Fibroblast of skin of left quadriceps (primary cell): ENCODE measurements around the gene STK39.
"Not testable (repeated sequence)": the region's sequence is repeated elsewhere in the genome, so short reads cannot be mapped to it uniquely, and the experiment has no call there.

Experiments used
- DNase-seq, 2 experiments: peaks; one replicate each; pipeline ENCODE4 v3.0.0-alpha.2; 2013; ENCODE audit warnings: low read depth in 2 of 2

The STK39 gene

DNA sequence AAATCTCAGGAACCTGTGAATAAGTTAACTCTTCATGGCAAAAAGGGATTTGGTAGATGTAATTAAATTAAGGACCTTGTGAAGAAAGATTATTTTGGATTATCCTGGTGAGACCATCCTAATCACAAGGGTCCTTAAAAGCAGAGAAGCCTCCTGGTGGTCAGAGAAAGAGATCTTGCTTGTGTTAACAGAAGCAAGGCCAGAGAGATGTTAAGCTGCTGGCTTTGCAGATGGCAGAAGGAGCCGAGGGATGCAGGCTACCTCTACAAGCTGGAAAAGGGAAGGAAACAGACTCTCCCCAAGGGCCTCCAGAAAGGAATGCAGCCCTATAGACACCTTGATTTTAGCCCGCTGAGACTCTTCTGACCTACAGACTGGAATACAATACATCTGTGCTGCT, 197.0 kb downstream of the STK39 start:
- DNase-seq, result no peak

DNA sequence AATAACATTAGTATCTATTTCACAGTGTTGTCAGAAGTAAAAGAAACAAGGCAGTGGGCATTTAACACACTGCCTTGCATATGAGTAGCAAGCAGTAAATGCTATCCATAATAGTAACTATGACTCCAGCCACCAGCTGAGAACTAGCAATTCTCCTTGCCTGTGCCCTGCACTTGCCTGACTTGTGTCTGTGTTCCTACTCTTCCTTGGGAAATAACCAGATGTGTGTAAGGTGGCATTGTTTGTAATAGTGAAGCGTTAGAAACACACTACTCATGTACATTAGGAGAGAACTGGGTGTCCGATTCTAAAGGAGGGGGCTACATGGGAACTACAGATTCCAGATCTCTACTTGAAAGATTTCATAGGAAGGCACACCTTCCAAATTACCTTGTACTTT, 197.8 kb downstream of the STK39 start:
- DNase-seq, result no peak

DNA sequence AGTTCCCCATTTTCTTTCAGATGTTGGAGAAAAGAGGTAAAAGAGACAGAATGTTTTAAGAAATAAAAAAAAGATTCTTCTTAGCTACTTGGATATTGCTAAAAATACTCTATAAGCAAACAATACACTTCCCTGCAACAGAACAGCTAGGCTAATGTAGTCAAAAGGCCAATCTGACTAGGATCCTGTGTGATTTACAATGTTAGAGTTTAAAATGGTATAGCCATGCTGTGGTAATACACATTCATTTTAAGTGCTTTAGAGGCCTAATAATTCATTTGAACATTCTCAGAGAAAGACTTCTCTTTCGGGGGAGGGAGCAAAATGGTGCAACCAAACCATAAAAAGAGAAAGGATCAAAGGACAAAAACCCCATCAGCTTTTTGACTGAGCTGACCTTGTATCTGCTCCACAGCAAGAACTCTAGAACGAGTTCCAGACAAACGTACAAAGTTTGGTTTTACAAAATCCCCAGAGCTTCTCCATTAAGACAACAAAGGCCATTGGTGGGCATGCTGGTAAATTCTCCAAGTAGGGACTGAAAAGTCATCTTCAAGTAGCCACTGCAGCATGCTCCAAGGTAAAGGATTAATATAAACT, 200.2 kb downstream of the STK39 start:
- no peak for DNase-seq

DNA sequence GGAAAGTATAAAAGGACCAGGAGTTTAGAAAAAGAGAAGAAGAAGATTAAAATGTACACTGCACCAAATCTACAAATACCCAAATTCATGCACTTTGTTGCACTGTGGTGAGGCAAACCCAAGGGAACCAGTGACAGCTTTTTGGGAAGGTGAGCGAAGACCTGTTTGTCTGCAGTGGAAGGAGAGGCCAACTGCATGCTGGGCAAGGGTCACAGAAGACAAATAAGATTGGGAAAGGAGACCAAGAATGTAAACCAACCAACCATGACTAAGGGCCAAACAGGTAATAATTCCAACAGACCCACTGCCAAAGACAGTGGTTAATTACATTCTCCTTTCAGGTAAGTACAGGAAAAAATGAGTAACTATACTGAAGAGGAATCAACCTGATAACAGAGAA, 202.8 kb downstream of the STK39 start:
- no peak for DNase-seq

DNA sequence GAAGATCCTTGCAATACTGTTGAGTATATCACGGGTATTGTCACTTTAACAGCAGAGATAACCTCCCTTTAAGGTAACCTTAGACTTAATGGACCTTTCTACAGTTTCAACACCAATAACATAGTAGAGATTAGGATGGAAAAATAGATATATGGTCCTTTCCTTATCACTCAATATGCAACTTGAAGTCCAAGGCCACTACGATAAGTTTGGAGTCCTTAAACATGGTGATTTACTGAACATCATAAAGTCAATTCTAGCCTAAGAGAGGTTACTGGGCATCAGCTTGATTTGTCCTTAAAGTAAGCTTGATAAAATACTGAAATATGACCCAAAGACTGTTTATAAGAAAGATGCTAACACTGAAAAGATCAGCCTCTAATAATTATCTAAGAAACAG, 203.2 kb downstream of the STK39 start:
- DNase-seq, result no peak

DNA sequence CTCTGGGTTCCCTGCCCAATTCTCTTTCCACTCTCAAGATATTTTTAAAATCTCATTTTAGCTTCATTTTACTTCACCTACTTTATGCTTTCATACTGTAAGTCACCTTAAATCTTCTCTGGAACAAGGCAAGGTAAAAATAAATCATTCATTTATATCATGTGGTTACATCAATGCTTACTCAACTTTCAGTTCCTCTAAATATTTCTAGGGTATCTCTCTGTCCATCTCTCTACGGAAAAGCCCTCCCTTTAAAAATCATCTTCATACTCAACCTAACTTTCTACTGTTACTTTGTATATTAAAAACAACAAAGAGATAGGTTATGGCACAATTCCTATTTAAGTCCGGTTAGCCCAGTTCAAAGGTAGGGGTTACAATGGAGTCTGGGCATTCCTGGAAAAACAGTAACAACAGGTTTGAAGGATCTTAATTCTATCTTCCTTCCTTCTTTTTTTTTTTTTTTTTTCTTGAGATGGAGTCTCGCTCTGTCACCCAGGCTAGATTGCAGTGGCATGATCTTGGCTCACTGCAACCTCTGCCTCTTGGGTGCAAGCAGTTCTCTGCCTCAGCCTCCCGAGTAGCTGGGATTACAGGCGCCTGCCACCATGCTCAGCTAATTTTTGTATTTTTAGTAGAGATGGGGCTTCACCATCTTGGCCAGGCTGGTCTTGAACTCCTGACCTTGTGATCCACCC, 205.1 kb downstream of the STK39 start:
- DNase-seq, result not testable (repeated sequence)

DNA sequence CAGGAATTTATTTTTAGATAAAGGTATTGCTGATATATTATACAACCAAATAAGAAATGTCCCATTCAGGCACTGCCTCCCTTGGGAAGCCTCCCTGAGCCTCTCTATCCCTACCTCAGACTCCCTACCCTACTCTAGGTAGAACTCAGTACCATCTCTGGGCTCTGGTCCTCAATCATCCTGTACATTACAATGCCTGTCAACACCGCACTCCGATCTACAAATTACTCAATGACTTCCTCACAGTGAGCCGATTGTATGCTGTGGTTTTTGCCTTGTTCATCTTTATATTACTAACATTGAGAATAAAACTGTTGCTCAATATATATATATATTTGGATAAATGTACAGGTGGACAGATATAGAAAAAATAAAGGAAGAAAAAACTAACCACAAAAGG, 207.5 kb downstream of the STK39 start:
- DNase-seq, result no peak

DNA sequence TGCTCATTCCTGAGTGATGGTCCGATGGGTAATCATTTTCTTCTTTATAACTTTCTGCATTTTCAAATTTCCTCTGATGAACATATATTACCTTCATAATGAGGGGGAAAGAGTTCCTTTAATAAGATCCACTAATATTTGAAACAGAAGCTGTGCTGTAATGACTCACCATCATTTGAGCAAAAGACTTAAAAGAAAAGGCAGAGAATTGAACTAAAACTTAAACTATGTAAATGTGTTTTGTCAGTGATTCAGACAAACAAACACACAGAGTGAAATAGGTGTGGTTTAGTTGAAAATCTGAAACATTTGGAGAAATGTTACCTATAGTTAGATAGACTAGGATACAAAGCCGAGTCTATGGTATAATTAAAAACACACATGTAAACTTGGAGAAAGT, 209.6 kb downstream of the STK39 start:
- no peak for DNase-seq

DNA sequence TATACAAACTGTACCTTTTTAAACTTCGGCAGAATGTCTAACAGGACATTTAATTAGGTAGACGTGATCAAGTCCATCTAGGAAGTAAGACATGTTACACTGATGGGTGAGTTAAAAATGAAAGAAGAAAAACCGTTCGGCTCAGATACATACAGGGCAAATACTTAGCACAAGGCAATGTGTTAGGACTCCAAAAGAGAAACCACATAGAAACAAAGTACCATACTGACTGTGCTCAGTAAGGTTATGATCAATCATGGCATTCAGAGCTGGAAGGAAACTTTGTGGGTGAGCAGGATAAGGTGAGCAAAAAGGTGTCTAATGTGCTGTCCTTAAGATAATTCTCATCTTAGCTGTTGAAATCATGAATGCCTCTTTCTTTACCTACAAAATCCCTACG, 211.9 kb downstream of the STK39 start:
- no peak for DNase-seq

DNA sequence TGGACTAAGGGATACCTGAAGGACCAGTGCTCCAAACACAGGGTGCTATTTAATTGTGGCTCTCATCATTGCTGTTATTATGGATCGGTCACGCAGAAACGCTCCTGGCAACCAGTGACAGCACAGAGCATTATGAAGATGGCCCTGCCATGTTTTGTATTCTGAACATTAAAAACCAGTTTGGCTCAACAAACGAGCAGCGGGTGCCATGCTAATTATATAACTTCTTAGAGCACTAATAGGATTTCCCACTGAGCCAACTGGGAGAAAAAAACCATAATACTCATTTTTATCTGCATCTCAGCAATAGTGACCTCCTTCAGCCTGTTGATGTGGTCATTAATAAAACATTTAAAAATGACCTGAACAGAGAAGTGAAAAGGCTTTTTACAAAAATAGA, 212.8 kb downstream of the STK39 start:
- DNase-seq, result no peak

DNA sequence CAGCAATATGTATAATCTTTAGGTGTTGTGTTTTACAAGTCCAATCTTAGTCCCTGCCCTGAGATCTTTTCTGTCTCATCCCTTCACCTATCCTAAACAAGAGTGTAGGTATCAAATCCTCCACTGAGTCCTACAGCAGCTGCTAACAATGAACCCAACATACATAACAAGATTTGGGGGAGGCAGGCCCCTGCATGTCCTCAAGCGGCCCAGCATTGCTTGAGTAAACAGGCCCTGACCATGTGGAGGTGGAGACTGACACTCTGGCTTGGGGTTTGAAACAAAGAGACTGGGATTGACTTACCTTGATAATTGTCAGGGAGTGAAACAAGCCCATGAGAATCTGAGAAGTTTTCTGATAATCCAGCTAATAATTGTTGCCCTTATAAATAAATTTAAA, 213.4 kb downstream of the STK39 start:
- no peak for DNase-seq

DNA sequence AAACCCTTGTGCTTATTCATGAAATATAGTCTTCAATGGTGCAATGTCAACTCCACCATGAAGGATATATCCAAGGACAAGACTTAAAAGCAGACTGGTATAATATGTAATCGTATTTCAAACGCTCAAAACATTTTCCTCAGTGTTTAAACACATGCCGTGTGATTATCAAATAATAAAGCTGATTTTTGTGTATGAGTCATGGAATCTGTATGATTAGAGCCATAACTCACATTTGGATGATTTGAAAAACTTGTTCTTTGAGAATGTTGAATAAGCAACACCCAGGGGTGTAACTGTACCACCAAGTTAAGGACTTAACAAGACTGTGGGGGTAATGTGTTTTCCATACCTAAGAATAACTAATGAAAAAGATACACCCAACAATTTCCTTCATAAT, 215.3 kb downstream of the STK39 start:
- no peak for DNase-seq

DNA sequence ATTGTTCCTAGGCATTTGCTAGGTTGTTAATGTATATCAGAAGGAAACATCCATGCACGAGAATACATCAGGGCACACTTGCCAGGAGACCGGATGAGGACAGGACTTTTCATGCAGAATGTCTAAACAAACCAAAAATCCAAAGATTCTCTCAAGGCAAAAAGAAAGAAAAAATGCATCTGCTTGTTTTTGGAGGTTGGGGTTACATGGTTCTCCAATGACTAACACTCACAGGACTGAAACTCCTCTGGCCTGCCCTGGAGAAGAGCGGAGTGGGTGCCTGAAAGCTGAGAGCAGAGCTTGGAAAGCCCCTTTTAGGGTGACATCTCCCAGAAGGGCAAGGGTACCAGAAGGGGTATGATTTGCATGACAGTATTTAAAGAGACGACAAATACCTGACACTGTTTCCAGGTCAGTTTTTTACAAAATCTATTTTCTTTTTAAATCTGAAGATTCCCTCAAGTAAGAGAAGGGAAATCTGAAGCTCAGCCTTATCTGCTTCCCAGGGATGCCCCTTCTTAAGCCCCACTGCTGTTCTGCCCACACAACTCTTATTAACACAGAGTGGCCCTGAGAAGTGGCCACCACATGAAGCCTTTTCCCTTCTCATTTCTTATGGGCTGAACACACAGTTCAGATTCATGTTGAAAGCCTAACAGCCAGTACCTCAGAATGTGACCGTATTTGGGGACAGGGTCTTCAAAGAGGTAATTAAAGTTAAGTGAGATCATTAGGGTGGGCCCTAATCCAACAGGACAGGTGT, 216.4 kb downstream of the STK39 start:
- peak; percentile 24 to 26 for DNase-seq

DNA sequence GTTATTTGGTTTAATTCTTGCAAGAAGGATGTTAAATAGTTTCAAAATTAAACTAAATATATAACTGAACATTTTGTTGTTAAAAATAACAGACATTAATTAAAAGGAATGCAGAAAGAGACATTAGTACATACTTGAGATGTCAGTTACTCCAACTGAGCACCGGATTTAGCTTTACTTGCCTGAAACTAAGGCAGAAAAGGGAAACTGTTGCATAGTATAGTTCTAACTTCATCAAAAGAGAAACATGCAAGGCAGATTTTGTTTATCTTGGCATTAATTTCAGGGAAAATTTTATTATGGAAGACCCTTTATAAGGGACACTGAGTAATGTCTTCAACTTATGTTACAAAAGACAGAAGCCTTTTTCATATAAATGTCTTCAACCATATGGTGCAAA, 218.3 kb downstream of the STK39 start:
- DNase-seq, result no peak

DNA sequence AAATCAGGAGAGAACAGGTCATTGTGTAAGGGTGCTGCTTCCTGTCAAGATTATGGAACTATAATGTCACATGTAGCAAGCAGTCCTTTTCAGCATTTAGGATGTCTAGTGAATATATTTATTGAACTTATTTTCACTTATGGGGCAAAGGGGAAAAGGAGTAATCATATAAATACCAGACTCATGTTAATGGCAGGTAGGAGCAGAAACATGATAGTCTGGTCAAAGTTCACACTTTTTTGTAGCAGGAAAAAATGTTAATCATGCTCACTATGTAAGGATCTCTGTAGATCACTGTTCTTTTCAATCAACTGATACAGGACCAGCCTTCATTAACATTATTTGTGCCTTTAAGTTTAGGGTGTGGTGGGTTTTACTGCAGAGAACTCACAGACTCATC, 219.0 kb downstream of the STK39 start:
- no peak for DNase-seq

DNA sequence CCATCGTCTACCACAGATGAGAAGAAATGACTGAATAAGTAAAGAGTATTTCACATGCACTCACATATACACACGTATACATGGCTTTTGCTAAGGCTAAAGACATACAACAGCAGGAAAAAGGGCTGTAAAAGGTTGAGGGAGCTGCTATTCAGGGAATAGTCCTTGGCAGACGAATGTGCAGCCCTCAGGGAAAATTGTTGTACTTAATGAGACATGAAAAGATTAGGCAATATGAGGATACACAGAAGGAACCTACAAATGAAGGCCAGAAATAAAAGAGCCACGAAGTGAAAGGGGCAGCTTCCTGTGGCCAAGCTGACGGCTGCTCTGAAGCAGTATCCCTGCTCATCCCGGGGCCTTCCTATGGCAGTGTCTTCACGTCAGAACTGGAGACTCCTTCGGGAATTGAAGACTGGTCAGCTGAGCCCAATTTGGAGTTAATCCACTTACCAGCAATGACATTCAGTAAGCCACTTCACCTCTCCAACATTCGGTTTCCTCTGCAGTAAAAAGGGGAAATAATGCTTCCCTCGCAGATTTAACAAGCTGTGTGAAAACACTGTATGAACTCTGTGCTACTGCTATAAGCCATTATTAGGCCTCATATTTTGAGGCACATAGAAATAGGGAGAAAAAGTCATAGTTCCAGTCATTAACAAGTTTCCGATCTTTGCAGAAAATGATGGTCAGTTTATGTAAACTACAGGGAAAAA, 221.8 kb downstream of the STK39 start:
- DNase-seq, result no peak

DNA sequence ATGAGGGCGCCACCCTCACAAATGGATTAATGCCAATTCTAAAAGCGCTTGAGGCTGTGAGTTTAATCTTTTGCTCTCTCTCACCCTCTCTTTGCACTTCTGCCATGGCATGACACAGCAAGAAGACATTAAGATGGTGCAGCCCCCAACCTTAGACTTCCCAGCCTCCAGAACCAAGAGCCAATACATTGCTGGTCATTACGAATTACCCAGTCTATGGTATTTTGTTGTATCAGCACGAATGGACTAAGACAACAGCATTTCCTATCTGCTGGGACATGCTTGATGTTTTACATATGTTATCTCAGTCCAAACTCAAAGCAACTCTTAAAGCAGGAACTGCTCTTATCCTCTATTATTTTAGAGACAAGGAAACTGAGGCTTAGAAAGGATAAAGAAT, 222.9 kb downstream of the STK39 start:
- DNase-seq, result no peak

DNA sequence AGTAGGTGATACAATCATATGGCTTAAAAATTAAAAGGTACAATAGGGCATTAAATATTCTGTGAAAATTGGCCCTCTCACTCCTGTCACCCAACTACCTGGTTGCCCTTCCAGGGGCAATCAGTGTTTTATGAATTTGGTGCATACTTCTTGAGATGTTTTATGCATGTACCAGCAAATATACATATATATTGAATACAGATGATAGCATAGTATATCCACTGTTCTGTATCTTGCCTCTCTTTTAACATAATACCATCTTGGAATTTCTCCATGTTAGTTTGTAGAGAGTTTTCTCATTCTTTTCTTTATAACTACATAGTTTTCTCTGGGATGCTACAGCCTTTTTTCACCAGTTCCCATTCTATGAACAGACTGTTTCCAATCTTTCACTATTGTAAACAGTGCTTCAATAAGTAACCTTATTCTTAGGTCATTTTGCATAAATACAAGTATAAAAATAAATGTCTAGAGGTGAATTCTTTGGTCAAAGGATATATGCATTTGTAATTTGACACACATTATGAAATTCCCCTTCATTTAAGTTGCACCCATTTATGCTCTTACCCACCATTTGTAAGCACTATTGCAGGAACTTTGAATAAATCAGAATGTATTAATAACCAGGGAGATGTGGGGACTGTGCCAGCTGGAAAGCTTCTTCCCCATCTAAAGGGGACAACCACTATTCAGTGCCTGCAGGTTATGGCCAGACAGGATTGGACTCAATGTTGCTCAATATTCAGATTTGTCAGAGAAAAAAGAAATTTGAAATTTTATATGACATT, 225.4 kb downstream of the STK39 start:
- DNase-seq, result no peak

DNA sequence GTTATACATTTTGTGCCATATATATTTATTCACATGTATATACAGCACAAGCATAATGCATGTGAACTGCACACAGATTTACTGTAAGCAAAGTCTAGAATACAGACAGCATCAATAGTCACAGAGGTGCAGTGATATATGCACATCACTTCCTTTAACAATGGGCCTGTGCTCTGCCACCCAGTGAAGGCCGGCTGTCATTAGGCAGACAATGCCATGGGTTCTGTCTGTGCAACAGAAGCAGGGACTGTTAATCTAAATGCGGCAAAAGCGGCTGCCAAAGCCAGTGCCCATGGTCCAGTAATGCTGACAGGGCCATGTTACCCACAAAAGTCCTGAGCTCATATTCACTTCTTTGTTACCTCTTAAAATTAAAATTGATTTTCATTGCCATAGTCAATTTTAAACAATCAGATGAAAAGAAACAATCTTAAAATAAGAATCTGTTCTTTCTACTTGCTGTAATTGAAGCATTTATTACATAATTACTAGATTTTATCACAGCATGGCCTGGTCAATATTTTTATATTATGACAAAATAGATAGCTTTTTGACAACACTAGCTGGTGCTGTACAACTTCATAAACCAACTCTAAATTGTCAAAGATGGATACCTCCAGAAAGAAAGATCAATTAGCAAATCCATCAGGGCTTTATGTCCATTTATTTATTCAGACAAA, 232.0 kb downstream of the STK39 start:
- DNase-seq, result no peak

DNA sequence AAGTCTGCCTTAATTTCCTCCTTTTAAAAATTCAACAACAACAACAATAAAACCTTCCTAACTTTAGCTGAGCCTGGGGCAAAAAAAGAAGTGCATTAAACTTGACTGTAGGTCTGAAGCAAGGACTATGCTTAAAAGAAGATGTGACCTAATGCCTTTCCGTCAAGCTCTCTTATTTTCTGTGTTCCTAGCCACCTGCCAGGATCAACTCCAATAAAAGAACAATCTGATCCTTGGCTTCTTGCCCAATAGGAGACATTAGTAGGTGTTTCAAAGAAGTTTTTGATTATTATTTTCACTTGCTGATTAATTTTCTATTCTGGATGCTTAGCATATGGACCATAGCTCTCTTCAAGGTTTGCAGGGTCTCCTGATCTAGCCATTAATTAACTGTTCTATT, 237.5 kb downstream of the STK39 start:
- no peak for DNase-seq

DNA sequence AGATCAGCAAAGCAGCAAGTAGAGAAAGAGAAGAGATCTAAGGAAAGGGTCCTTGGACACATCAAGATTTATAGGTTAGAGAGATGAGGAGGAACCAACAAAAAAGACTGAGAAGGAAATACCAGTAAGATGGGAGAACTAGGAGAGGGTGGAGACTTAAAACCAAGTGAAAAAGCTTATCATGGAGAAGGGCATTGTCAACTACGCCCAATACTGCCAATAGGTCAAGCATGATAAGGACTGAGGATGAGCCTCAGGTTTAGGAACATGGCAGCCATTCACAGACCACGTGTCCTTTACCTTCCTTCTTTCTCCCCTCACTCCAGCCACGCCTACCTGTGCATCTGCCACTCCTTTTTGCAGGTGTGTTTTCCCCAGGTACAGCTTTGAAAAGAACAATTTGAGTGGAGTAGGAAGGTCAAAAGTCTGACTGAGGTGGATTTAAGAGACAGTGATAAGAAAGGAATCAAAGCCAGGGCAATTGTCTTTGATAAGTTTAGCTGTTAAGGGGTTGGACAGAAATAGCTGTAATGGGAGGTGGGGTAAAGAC, 238.7 kb downstream of the STK39 start:
- no peak for DNase-seq
